Measurements from ENCODE around the gene SND1.

The SND1 gene

DNA sequence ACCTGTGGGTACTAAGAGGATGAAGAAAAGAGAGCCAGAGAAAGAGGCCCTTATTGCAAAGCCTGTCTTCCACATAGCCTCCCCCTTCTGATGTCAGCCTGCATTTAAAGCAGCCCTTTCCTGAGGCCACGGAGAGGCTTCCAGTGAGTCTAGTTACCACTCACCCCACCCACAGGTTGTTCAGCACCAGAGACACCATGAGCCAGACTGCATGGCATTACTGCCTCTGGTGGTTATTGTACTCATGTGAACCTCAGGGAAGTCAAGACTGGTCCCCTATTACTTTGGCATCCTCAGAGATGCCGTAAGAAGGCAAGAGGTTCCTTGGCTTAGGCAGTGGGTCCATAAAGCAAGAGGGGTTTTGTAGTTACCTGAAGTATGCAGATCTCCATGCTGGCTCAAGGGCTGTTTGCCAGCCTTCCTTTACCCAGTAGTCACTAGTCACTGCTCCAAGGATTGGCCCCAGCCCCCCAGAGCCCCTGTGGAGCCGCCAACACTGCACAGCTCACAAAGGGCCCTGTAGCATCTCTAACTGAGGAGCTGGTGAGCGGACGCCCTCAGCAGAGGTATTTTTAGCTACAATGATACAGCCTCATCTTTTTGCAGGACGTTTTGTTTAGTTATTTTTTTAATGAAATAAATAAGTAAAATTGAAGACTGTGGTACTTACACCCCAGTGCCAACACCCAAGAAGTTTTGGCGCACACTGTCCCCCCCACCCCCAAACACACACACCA is 358.6 kb downstream of the SND1 start:
- no peak overlapping the region for H3K27ac ChIP-seq (ENCODE audit: low read length)

GRCh38 chr7:128011131-128011661 is 359.2 kb downstream of the SND1 start:
- Histone ChIP-seq H3K4me3 (ENCODE audit: low read length) (no peak overlapping the region), H3K27me3 (replicated peaks; ENCODE audit: insufficient read depth, low read length) (no peaks in the 10 kb centered on the region), H3K4me2 (ENCODE audit: low read depth, low read length) (no peak overlapping the region), H2AFZ (ENCODE audit: low read length) (no peak overlapping the region), H3K9me2 (replicated peaks; ENCODE audit: insufficient read depth, low read length) (no peaks in the 10 kb centered on the region), H3F3A (ENCODE audit: insufficient read depth, low read length) (no peaks in the 10 kb centered on the region), H4K20me1 (ENCODE audit: insufficient read depth, low read length) (no peaks in the 10 kb centered on the region), H3K9ac (ENCODE audit: low read length) (no peak overlapping the region), H3K79me2 (ENCODE audit: low read length) (peaks cover 71% of the 10 kb centered on the region), H3K9me3 (replicated peaks; ENCODE audit: insufficient read depth, low read length) (no peaks in the 10 kb centered on the region), H3K36me3 (replicated peaks; ENCODE audit: insufficient read depth, low read length) (no peaks in the 10 kb centered on the region; the same call in 1 of the 2 replicates), H3K27ac (ENCODE audit: low read length) (no peak overlapping the region), H3K4me1 (ENCODE audit: low read length) (no peaks in the 10 kb centered on the region)
- TF ChIP-seq EZH2phosphoT487 (IDR thresholded peaks at IDR 0.05; ENCODE audit: low read length) (no peak), EZH2 (optimal IDR thresholded peaks at IDR 0.05; ENCODE audit: low read depth, low read length) (no peak)
- TF ChIP-seq, protein P1, sequence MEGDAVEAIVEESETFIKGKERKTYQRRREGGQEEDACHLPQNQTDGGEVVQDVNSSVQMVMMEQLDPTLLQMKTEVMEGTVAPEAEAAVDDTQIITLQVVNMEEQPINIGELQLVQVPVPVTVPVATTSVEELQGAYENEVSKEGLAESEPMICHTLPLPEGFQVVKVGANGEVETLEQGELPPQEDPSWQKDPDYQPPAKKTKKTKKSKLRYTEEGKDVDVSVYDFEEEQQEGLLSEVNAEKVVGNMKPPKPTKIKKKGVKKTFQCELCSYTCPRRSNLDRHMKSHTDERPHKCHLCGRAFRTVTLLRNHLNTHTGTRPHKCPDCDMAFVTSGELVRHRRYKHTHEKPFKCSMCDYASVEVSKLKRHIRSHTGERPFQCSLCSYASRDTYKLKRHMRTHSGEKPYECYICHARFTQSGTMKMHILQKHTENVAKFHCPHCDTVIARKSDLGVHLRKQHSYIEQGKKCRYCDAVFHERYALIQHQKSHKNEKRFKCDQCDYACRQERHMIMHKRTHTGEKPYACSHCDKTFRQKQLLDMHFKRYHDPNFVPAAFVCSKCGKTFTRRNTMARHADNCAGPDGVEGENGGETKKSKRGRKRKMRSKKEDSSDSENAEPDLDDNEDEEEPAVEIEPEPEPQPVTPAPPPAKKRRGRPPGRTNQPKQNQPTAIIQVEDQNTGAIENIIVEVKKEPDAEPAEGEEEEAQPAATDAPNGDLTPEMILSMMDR (IDR thresholded peaks at IDR 0.05; ENCODE audit: low read length), result no peak
- no peak for DNase-seq

More for the DNA sequence above, 358.6 kb downstream of the SND1 start:
- Histone ChIP-seq H3K4me3 (ENCODE audit: low read length) (no peak overlapping the region), H3K9me2 (replicated peaks; ENCODE audit: insufficient read depth, low read length) (no peaks in the 10 kb centered on the region), H3K9ac (ENCODE audit: low read length) (no peak overlapping the region), H3K36me3 (replicated peaks; ENCODE audit: insufficient read depth, low read length) (no peaks in the 10 kb centered on the region; the same call in 1 of the 2 replicates), H3K4me1 (ENCODE audit: low read length) (no peaks in the 10 kb centered on the region), H2AFZ (ENCODE audit: low read length) (no peak overlapping the region), H3K9me3 (replicated peaks; ENCODE audit: insufficient read depth, low read length) (no peaks in the 10 kb centered on the region), H3K79me2 (ENCODE audit: low read length) (peaks cover 77% of the 10 kb centered on the region), H3K27me3 (replicated peaks; ENCODE audit: insufficient read depth, low read length) (no peaks in the 10 kb centered on the region), H3F3A (ENCODE audit: insufficient read depth, low read length) (no peaks in the 10 kb centered on the region), H4K20me1 (ENCODE audit: insufficient read depth, low read length) (no peaks in the 10 kb centered on the region), H3K4me2 (ENCODE audit: low read depth, low read length) (no peak overlapping the region)
- TF ChIP-seq EZH2phosphoT487 (IDR thresholded peaks at IDR 0.05; ENCODE audit: low read length) (no peak), EZH2 (optimal IDR thresholded peaks at IDR 0.05; ENCODE audit: low read depth, low read length) (no peak)
- TF ChIP-seq, protein P1 (IDR thresholded peaks at IDR 0.05; ENCODE audit: low read length), result no peak
- no peak for DNase-seq

DNA sequence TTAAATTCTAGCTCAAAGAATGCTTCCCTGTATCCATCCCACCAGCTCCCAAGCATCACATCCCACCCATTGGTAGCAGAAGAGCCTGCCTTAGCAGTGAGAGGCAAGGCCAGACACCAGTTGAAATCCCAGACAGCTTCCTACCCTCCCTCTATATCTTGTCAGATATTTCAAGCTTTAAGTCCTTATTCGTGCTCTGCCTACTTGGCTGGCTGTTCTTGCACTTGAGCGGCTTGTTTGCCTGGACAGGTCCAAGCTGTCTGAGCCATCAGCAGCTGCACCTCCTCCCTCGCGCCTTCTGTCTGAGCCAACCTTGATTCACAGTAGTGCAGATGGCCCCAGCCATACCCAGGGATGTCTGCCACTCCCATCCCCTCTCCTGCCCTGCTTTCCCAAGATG is 362.8 kb downstream of the SND1 start:
- H3K4me2 ChIP-seq (ENCODE audit: low read depth, low read length), result no peak overlapping the region
- no peaks in the 10 kb centered on the region for H4K20me1 ChIP-seq (ENCODE audit: insufficient read depth, low read length)
- TF ChIP-seq, protein P1 (IDR thresholded peaks at IDR 0.05; ENCODE audit: low read length), result no peak
- TF ChIP-seq EZH2 (optimal IDR thresholded peaks at IDR 0.05; ENCODE audit: low read depth, low read length) (no peak), EZH2phosphoT487 (IDR thresholded peaks at IDR 0.05; ENCODE audit: low read length) (no peak)
- H3K79me2 ChIP-seq (ENCODE audit: low read length), result peaks cover 64% of the 10 kb centered on the region
- H3K27ac ChIP-seq (ENCODE audit: low read length), result no peak overlapping the region
- no peaks in the 10 kb centered on the region for H3K27me3 ChIP-seq (replicated peaks; ENCODE audit: insufficient read depth, low read length)
- no peak overlapping the region for H3K9ac ChIP-seq (ENCODE audit: low read length)
- H3K4me3 ChIP-seq (ENCODE audit: low read length), result no peak overlapping the region
- DNase-seq, result no peak
- no peaks in the 10 kb centered on the region for H3K4me1 ChIP-seq (ENCODE audit: low read length)
- no peaks in the 10 kb centered on the region for H3F3A ChIP-seq (ENCODE audit: insufficient read depth, low read length)
- no peaks in the 10 kb centered on the region for H3K9me3 ChIP-seq (replicated peaks; ENCODE audit: insufficient read depth, low read length)
- no peaks in the 10 kb centered on the region for H3K9me2 ChIP-seq (replicated peaks; ENCODE audit: insufficient read depth, low read length)
- H2AFZ ChIP-seq (ENCODE audit: low read length), result no peak overlapping the region
- H3K36me3 ChIP-seq (replicated peaks; ENCODE audit: insufficient read depth, low read length), result 0 out of 2 replicates have a peak, but pooled peaks cover 5% of the 10 kb centered on the region

Data from MM.1S (cell line).